GM12892 (cell line): Measurements from ENCODE around the gene SLC3A2.
"Not testable (repeated sequence)": the region's sequence is repeated elsewhere in the genome, so short reads cannot be mapped to it uniquely, and the experiment has no call there.

ENCODE experiments used
- POLR2A ChIP-seq: IDR thresholded peaks from 2 replicates; pipeline ENCODE4 v1.6.1; 2011; ENCODE audit warnings: low read depth, low read length, control low read depth
- POLR2AphosphoS5 ChIP-seq: IDR thresholded peaks from 2 replicates; pipeline ENCODE4 v1.6.1; 2011; ENCODE audit warnings: low read depth, low read length, control low read depth

- not testable (repeated sequence) for TF ChIP-seq POLR2A, POLR2AphosphoS5
Measured at GRCh38 chr11:62840721-62841360, 39.9 kb upstream of the SLC3A2 start.
